HepG2 (cell line): ENCODE data around the gene ROM1. TPM values are rescaled to one million over a fixed set of nuclear protein-coding genes. Genes with fewer than 3 reads are reported as not detected.
A peak's percentile ranks its signal among the peaks of the same experiment; 100 is the strongest.

Experiments used
- FUBP1 ChIP-seq: sonication (generic); formaldehyde crosslinking; IDR thresholded peaks from 2 replicates; pipeline ENCODE4 v1.5.1; 2020; ENCODE audit warnings: missing genetic modification reagents, mild to moderate bottlenecking, borderline replicate concordance
- GATA4 ChIP-seq: sonication (generic); IDR thresholded peaks from 2 replicates; pipeline ENCODE4 v1.6.1; 2016; ENCODE audit warnings: antibody characterized with exemption, low read depth, borderline replicate concordance
- HOMEZ ChIP-seq: IDR thresholded peaks from 2 replicates; pipeline ENCODE4 v1.6.1; 2016; ENCODE audit warnings: low read depth
- KMT2B ChIP-seq: IDR thresholded peaks from 2 replicates; pipeline ENCODE4 v1.6.1; 2016; ENCODE audit warnings: missing genetic modification reagents, missing compliant biosample characterization
- LCORL ChIP-seq, 2 experiments: fragments of 450-650 bp in 1 of 2; sonication (generic) in 1 of 2; formaldehyde crosslinking in 1 of 2; IDR thresholded peaks; 2 replicates each; pipeline versions ENCODE4 v1.5.0 to v1.6.1; 2017 to 2020; ENCODE audit warnings: antibody characterized with exemption in 1 of 2, missing genetic modification reagents in 1 of 2
- MLLT10 ChIP-seq: sonication (generic); formaldehyde crosslinking; IDR thresholded peaks from 2 replicates; pipeline ENCODE4 v1.4.0; 2020; ENCODE audit warnings: missing genetic modification reagents
- MXD4 ChIP-seq: IDR thresholded peaks from 2 replicates; pipeline ENCODE4 v1.6.1; 2016; ENCODE audit warnings: mild to moderate bottlenecking, missing biosample characterization, missing genetic modification reagents
- SMAD1 ChIP-seq: sonication (generic); formaldehyde crosslinking; IDR thresholded peaks from 2 replicates; pipeline ENCODE4 v1.4.0; 2020; ENCODE audit warnings: missing genetic modification reagents, low read depth, mild to moderate bottlenecking, borderline replicate concordance
- TERF1 ChIP-seq: sonication (generic); formaldehyde crosslinking; IDR thresholded peaks from 2 replicates; pipeline ENCODE4 v1.8.0; 2022; ENCODE audit warnings: mild to moderate bottlenecking, missing genetic modification reagents, moderate library complexity
- TSC22D2 ChIP-seq: sonication (generic); formaldehyde crosslinking; IDR thresholded peaks from 2 replicates; pipeline ENCODE4 v1.5.1; 2020; ENCODE audit warnings: missing genetic modification reagents, mild to moderate bottlenecking, borderline replicate concordance
- ZNF142 ChIP-seq: sonication (generic); formaldehyde crosslinking; IDR thresholded peaks from 2 replicates; pipeline ENCODE4 v1.4.0; 2020; ENCODE audit warnings: missing genetic modification reagents
- ZNF256 ChIP-seq: sonication (generic); formaldehyde crosslinking; conservative IDR thresholded peaks from 2 replicates; pipeline ENCODE4 v1.4.0; 2020; ENCODE audit warnings: missing genetic modification reagents
- ZNF33B ChIP-seq: sonication (generic); formaldehyde crosslinking; IDR thresholded peaks from 2 replicates; pipeline ENCODE4 v1.5.1; 2020; ENCODE audit warnings: mild to moderate bottlenecking, missing genetic modification reagents
- ZNF616 ChIP-seq: sonication (generic); formaldehyde crosslinking; IDR thresholded peaks from 2 replicates; pipeline ENCODE4 v1.5.0; 2020; ENCODE audit warnings: low read depth, mild to moderate bottlenecking, missing genetic modification reagents
- ZNF644 ChIP-seq: IDR thresholded peaks from 2 replicates; pipeline ENCODE4 v1.6.1; 2016; ENCODE audit warnings: low read depth
- ZSCAN20 ChIP-seq: sonication (generic); formaldehyde crosslinking; IDR thresholded peaks from 2 replicates; pipeline ENCODE4 v1.4.0; 2020; ENCODE audit warnings: missing genetic modification reagents, mild to moderate bottlenecking, borderline replicate concordance
- polyA plus RNA-seq, 8 experiments: library from polyadenylated mRNA; depleted of rRNA in 3 of 8; stranded (reverse) in 7 of 8; unstranded in 1 of 8; fragments of >200 nt; fragmentation: Illumina TruSeq in 4 of 8; extraction: Trizol in 4 of 8; gene quantifications; 2 replicates each; pipeline versions ENCODE4 v1.2.1 to v1.2.3, GENCODE V29; 2011 to 2016; ENCODE audit warnings: low read depth in 4 of 8, missing spikeins in 1 of 8, mixed read lengths in 1 of 8; ENCODE audit not compliant: insufficient read depth in 1 of 8
- total RNA-seq, 5 experiments: library from RNA; depleted of rRNA; stranded (reverse); fragments of >200 nt; fragmentation: Illumina TruSeq; extraction: Trizol; gene quantifications; 2 replicates each; pipeline ENCODE4 v1.2.3, GENCODE V29; 2016; ENCODE audit warnings: low read depth in 1 of 5
- TF ChIP-seq, protein P1 (sequence below): sonication (generic); formaldehyde crosslinking; IDR thresholded peaks from 2 replicates; pipeline ENCODE4 v1.5.1; 2020; ENCODE audit warnings: missing genetic modification reagents, mild to moderate bottlenecking, borderline replicate concordance

The ROM1 gene
- total and polyA plus RNA-seq, 2 of the 13 experiments (the other 11 are each of a cell fraction or from before 2014, with no cell fraction given) = 1.2 to 2.4 TPM

DNA sequence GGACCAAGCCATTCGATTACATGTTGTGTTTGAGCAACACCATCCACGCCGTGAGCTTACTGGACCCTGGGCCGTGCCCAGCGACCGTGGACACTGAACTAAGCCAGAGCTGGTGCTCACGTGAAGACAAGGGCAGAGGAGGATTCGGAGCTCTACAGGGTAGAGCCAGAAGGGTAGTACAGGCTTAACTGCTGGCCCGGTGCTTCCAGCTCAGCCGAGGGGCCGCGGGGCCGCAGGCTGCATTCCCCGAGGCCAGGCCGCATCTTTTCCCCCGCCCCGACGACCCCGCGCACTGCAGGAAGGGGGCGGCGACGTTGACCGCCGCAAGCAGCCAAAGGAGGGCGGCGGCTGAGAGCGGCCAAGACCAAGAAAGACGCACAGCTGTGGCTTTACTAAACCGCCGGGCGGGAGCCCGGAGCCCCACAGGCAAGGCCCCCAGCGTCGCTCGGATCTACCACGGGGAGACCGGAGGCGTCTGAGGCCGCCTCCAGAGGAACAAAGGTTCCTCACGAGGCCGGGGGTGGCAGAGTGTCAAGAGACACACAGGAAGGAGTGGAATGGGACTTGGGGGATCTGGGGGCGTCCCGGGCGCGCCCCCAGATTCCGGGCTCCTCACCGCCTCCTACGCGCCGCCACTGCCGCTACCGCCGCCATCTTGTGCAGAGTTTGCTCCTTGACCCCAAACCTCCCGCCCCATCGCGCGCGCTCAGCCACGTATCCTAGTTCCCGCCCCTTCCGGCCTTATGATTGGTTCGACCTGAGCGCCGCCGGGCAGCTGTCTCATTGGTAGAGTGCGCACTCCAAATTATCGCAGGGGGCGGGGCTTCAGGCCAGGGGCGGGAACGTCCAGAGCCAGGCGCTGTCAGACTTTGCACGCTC lies 33.1 kb downstream of the ROM1 start, which contains the start of gene GANAB (continued):
- TF ChIP-seq ZNF142 (CRISPR knock-in tag) (no peak), MLLT10 (CRISPR knock-in tag) (no peak), ZNF616 (no peak), LCORL (IDR thresholded peaks at IDR 0.05) (no peak), LCORL (CRISPR knock-in tag; IDR thresholded peaks at IDR 0.05) (peak; percentile 32; the same call in 1 of the 2 replicates), SMAD1 (CRISPR knock-in tag) (no peak; the same call in 1 of the 2 replicates), ZNF644 (CRISPR knock-in tag) (no peak), HOMEZ (CRISPR knock-in tag) (no peak), ZNF33B (CRISPR knock-in tag) (no peak), ZSCAN20 (no peak), KMT2B (CRISPR knock-in tag) (peak; percentile 66; the same call in 1 of the 2 replicates), MXD4 (CRISPR knock-in tag) (peak; percentile 78; the same call in 1 of the 2 replicates), TSC22D2 (no peak), GATA4 (peak; percentile 16; the same call in 1 of the 2 replicates), TERF1 (CRISPR knock-in tag) (no peak), FUBP1 (CRISPR knock-in tag) (no peak), ZNF256 (CRISPR knock-in tag) (no peak)
- TF ChIP-seq, protein P1, sequence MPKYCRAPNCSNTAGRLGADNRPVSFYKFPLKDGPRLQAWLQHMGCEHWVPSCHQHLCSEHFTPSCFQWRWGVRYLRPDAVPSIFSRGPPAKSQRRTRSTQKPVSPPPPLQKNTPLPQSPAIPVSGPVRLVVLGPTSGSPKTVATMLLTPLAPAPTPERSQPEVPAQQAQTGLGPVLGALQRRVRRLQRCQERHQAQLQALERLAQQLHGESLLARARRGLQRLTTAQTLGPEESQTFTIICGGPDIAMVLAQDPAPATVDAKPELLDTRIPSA (CRISPR knock-in tag) = no peak
